ENCODE data around the gene PTPRCAP.

PTPRCAP gene

DNA sequence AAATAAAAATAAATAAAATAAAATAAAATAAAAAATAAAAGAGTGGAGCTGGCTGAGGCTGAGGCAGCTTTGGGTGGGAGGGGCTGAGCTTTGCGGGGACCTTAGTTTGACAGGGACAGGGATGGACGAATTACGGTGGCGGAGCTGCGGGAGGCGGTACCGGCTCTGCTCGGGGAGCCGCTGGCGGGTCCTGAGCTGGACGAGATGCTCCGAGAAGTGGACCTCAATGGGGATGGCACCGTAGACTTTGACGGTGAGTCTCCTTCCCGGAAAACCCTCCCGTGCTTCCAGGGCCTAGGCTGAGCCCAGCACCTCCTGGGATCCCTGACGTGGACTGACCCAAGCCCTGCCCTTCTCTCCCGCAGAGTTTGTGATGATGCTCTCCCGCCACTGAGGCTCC is 20.8 kb upstream of the PTPRCAP start:
- Histone ChIP-seq H3K79me2 (no peaks in the 10 kb centered on the region), H3K9me3 (ENCODE audit: control insufficient read depth, low read length) (no peaks in the 10 kb centered on the region), H3K4me1 (no peaks in the 10 kb centered on the region), H3K9ac (no peak overlapping the region), H3K36me3 (ENCODE audit: control insufficient read depth, insufficient read depth, low read length) (no peaks in the 10 kb centered on the region), H3K27me3 (ENCODE audit: control insufficient read depth, insufficient read depth, low read length) (no peaks in the 10 kb centered on the region), H2AFZ (no peak overlapping the region), H3K4me2 (ENCODE audit: low read length) (no peak overlapping the region), H3K27ac (no peak overlapping the region), H3K4me3 (ENCODE audit: low read depth, low read length) (no peak overlapping the region)
- TF ChIP-seq, protein P1, sequence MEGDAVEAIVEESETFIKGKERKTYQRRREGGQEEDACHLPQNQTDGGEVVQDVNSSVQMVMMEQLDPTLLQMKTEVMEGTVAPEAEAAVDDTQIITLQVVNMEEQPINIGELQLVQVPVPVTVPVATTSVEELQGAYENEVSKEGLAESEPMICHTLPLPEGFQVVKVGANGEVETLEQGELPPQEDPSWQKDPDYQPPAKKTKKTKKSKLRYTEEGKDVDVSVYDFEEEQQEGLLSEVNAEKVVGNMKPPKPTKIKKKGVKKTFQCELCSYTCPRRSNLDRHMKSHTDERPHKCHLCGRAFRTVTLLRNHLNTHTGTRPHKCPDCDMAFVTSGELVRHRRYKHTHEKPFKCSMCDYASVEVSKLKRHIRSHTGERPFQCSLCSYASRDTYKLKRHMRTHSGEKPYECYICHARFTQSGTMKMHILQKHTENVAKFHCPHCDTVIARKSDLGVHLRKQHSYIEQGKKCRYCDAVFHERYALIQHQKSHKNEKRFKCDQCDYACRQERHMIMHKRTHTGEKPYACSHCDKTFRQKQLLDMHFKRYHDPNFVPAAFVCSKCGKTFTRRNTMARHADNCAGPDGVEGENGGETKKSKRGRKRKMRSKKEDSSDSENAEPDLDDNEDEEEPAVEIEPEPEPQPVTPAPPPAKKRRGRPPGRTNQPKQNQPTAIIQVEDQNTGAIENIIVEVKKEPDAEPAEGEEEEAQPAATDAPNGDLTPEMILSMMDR (IDR thresholded peaks at IDR 0.05): no peak

DNA sequence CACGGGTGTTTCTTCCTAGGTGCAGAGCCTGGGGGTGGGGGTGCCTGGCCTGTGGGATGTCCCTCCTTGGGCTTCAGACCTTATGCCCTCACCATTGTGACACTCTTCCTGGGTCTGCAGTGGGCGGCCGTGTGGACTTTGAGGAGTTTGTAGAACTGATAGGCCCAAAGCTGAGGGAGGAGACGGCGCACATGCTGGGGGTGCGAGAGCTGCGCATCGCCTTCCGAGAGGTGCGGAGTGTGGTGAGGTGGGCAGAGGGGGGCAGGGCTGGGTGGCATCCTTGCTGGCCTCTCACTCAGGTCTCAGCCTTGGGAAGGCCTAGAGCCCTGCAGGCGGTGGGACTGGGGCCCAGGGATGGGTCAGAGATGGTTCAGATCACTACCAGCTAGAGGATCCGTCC is 20.0 kb upstream of the PTPRCAP start:
- Histone ChIP-seq H3K9ac (no peak overlapping the region), H3K27ac (no peak overlapping the region), H3K27me3 (ENCODE audit: control insufficient read depth, insufficient read depth, low read length) (no peaks in the 10 kb centered on the region), H3K9me3 (ENCODE audit: control insufficient read depth, low read length) (no peaks in the 10 kb centered on the region), H3K4me1 (no peaks in the 10 kb centered on the region), H2AFZ (no peak overlapping the region), H3K79me2 (no peaks in the 10 kb centered on the region), H3K4me2 (ENCODE audit: low read length) (no peak overlapping the region), H3K4me3 (ENCODE audit: low read depth, low read length) (no peak overlapping the region), H3K36me3 (ENCODE audit: control insufficient read depth, insufficient read depth, low read length) (no peaks in the 10 kb centered on the region)
- TF ChIP-seq, protein P1 (IDR thresholded peaks at IDR 0.05): no peak

DNA sequence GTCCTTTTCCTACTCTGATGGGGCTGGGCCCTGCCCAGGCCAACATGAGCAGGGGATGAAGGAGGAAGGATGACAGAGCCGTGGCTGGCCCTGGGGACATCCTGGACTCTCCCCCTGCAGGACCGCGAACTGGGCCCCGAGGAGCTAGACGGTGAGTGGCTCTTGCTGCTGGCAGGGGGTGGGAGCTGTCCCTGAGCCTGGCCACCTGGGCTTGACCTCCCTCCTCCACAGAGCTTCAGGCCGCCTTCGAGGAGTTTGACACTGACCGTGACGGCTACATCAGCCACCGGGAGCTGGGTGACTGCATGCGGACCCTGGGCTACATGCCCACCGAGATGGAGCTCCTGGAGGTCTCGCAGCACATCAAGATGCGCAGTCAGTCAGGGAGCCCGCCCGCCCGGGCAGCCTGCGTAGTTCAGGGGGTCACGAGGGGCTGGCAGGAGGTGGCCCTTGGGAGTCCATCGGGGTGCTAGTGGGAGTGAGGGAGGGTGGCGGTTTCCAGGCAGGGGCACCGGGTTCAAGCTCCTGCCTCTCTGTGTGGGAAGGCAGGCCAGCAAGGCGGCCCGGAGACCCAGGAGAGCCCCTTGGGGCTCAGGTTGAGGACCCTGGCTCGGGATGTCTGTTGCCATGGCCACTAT is 18.7 kb upstream of the PTPRCAP start:
- TF ChIP-seq, protein P1 (IDR thresholded peaks at IDR 0.05): no peak
- H3K4me1 ChIP-seq: no peaks in the 10 kb centered on the region
- no peak overlapping the region for H3K9ac ChIP-seq
- no peaks in the 10 kb centered on the region for H3K36me3 ChIP-seq (ENCODE audit: control insufficient read depth, insufficient read depth, low read length)
- no peaks in the 10 kb centered on the region for H3K79me2 ChIP-seq
- H3K27me3 ChIP-seq (ENCODE audit: control insufficient read depth, insufficient read depth, low read length): no peaks in the 10 kb centered on the region
- no peaks in the 10 kb centered on the region for H3K9me3 ChIP-seq (ENCODE audit: control insufficient read depth, low read length)
- no peak overlapping the region for H3K4me3 ChIP-seq (ENCODE audit: low read depth, low read length)
- H2AFZ ChIP-seq: no peak overlapping the region
- H3K4me2 ChIP-seq (ENCODE audit: low read length): no peak overlapping the region
- no peak overlapping the region for H3K27ac ChIP-seq

DNA sequence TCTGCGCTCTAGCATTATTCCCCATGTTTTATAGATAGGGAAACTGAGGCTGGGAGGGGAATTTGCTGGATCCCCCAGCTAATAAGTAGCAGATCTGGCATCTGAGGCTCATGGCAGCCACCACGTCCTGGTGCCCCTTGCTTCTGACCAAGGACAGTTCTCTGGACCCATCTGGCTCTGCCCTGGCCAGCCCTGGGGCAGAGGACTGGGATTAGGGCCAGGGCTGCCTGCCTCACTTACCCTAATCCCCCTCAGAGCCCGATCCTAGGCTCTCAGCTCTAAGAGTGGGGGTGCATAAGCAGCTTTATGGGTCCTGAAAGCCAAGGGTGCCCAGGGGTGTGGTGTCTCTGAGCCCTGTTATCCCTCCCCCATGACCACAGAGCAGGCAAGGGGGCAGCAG is 17.6 kb upstream of the PTPRCAP start, which contains the start of gene CABP4:
CABP4 (plus strand) TSS at position 301 of the 400 bp plus-strand sequence; CDS start at position 371, 70 bp downstream.
- H3K9ac ChIP-seq: no peak within 1 kb of the TSS
- no peaks in the 10 kb centered on the region for H3K36me3 ChIP-seq (ENCODE audit: control insufficient read depth, insufficient read depth, low read length)
- no peaks in the 10 kb centered on the region for H3K79me2 ChIP-seq
- no peak within 1 kb of the TSS for H3K4me2 ChIP-seq (ENCODE audit: low read length)
- H3K27ac ChIP-seq: no peak within 1 kb of the TSS
- no peaks in the 10 kb centered on the region for H3K9me3 ChIP-seq (ENCODE audit: control insufficient read depth, low read length)
- H3K4me3 ChIP-seq (ENCODE audit: low read depth, low read length): no peak within 1 kb of the TSS
- TF ChIP-seq, protein P1 (IDR thresholded peaks at IDR 0.05): no peak
- H3K27me3 ChIP-seq (ENCODE audit: control insufficient read depth, insufficient read depth, low read length): no peaks in the 10 kb centered on the region
- no peak within 1 kb of the TSS for H2AFZ ChIP-seq
- H3K4me1 ChIP-seq: no peaks in the 10 kb centered on the region
